MM.1S (cell line): ENCODE results near the gene ADCY2.

Experiments used
- EZH2phosphoT487 ChIP-seq: fragments of 300-600 bp; sonication (generic); IDR thresholded peaks from 2 replicates; pipeline ENCODE4 v1.6.1; 2018; ENCODE audit warnings: antibody characterized with exemption, low read length
- TF ChIP-seq, protein P1 (sequence below): fragments of 300-600 bp; sonication (generic); IDR thresholded peaks from 2 replicates; pipeline ENCODE4 v1.5.1; 2016; ENCODE audit warnings: antibody characterized with exemption, low read length, mixed read lengths

DNA sequence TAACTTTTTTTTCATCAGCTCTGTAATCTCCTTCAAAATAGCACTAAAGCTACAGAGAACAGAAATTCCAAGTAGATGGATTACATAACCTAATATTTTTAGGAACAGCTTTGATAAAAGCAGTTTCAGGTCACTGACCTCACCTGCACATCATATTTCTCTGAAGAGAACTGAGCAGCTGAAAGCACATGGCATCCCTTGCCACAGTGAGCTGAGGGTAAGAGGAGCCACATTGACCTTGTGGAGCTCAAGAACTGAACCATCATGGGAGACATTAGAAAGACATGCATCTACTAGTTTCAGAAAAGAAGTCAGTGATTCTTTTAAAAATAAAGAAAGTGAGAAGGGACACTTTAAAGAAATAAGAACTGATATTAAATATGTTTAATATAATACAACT lies 232.3 kb downstream of the ADCY2 start:
- TF ChIP-seq, protein P1, sequence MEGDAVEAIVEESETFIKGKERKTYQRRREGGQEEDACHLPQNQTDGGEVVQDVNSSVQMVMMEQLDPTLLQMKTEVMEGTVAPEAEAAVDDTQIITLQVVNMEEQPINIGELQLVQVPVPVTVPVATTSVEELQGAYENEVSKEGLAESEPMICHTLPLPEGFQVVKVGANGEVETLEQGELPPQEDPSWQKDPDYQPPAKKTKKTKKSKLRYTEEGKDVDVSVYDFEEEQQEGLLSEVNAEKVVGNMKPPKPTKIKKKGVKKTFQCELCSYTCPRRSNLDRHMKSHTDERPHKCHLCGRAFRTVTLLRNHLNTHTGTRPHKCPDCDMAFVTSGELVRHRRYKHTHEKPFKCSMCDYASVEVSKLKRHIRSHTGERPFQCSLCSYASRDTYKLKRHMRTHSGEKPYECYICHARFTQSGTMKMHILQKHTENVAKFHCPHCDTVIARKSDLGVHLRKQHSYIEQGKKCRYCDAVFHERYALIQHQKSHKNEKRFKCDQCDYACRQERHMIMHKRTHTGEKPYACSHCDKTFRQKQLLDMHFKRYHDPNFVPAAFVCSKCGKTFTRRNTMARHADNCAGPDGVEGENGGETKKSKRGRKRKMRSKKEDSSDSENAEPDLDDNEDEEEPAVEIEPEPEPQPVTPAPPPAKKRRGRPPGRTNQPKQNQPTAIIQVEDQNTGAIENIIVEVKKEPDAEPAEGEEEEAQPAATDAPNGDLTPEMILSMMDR, result no peak
- no peak for TF ChIP-seq EZH2phosphoT487
